ENCODE data around the gene KIF26A.
"Not testable (repeated sequence)": the region's sequence is repeated elsewhere in the genome, so short reads cannot be mapped to it uniquely, and the experiment has no call there.

The KIF26A gene

GRCh38 chr14:104204660-104205149, 66.3 kb downstream of the KIF26A start:
- H3K4me3 ChIP-seq (ENCODE audit: low read depth, low read length), result no peak overlapping the region

DNA sequence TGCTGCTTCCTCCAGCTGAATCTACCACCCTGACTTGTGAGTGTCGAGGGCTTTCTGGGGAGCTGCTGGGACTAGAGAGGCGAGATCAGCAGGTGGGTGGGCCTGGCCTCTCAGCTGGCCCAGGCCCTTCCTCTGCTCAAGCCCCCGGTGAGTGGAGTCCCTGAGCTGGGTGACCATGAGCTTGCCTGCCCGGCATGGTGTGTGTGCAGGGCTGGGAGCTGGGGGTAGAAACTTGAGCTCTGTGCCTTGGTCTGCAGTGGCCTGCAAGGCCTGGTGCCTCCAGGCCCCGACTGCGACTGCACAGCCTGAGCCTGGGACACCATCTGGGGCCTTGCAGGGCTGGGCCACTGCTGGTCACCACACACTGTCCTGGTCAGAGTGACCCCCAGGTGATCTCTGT, 67.4 kb downstream of the KIF26A start:
- no peak for TF ChIP-seq CTCF (IDR thresholded peaks at IDR 0.05; ENCODE audit: borderline replicate concordance, insufficient read depth, low read depth, low read length)
- H3K4me3 ChIP-seq (ENCODE audit: low read depth, low read length), result no peak overlapping the region

More at GRCh38 chr14:104204660-104205149, 66.3 kb downstream of the KIF26A start:
- TF ChIP-seq CTCF (IDR thresholded peaks at IDR 0.05; ENCODE audit: borderline replicate concordance, insufficient read depth, low read depth, low read length), result no peak

GRCh38 chr14:104206281-104206904, 68.0 kb downstream of the KIF26A start:
- H3K4me3 ChIP-seq (ENCODE audit: low read depth, low read length), result no peak overlapping the region
- TF ChIP-seq CTCF (IDR thresholded peaks at IDR 0.05; ENCODE audit: borderline replicate concordance, insufficient read depth, low read depth, low read length), result no peak

GRCh38 chr14:104207142-104208014, 69.0 kb downstream of the KIF26A start:
- no peak overlapping the region for H3K4me3 ChIP-seq (ENCODE audit: low read depth, low read length)
- TF ChIP-seq CTCF (IDR thresholded peaks at IDR 0.05; ENCODE audit: borderline replicate concordance, insufficient read depth, low read depth, low read length), result no peak

GRCh38 chr14:104208015-104208295, 69.6 kb downstream of the KIF26A start:
- not testable (repeated sequence) for H3K4me3 ChIP-seq (ENCODE audit: low read depth, low read length)

DNA sequence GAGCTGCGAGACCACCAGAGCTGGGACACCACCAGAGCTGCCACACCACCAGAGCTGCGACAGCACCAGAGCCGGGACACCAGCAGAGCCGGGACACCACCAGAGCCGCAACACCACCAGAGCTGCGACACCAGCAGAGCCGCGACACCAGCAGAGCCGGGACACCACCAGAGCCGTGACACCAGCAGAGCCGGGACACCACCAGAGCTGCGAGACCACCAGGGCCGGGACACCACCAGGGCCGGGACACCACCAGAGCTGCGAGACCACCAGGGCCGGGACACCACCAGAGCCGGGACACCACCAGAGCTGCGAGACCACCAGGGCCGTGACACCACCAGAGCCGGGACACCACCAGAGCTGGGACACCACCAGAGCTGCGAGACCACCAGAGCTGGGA, 69.9 kb downstream of the KIF26A start:
- H3K4me3 ChIP-seq (ENCODE audit: low read depth, low read length), result not testable (repeated sequence)

GRCh38 chr14:104209071-104209470, 70.7 kb downstream of the KIF26A start:
- H3K4me3 ChIP-seq (ENCODE audit: low read depth, low read length), result not testable (repeated sequence)

DNA sequence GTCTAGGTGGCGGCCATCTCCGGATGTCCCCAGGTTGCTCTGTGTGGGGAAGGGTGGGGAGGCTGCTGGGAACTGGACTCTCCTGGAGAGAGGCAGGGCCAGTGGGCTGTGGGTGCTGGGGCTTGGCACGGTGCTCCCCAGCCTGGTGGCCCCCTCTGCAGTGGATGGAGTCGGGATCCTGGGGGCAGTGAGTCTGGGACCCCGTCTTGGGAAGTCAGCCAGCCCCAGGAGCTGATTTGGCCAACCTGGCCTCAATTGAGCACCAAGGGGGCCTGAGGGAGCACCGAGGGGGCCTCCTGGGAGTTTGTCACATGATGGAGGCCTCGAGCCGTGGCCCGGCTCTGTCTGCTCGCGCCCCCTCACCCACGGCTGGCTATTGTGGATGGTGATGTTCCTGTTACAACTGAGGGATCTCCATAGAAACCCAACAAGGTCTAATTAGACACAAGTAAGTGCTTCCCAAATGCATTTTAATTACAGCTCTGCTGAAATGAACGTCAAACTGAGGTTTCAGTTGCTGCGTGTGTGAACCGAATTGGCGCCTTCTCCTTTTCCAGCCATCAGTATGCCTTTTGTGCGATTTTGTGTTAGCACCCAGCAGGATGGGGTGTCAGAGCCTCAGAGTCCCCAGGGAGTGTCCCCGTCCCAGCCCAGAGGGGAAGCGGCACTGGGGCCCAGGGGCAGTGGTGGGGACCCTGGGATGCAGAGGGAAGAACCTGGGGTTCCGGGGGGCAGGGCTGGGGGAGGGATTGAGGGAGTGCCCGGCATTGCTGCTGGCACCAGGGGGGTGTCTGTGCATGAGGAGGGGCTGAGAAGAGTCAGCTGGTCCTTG, 71.8 kb downstream of the KIF26A start:
- H3K4me3 ChIP-seq (ENCODE audit: low read depth, low read length), result no peak overlapping the region
- no peak for TF ChIP-seq CTCF (IDR thresholded peaks at IDR 0.05; ENCODE audit: borderline replicate concordance, insufficient read depth, low read depth, low read length)
